ENCODE results near the gene CDCA5. TPM values are rescaled to one million over a fixed set of nuclear protein-coding genes. Genes with fewer than 3 reads are reported as not detected.

Gene CDCA5
- total and polyA plus RNA-seq, 2 of the 4 experiments (the other 2 are of a cell fraction): 9.1 to 14.0 TPM

DNA sequence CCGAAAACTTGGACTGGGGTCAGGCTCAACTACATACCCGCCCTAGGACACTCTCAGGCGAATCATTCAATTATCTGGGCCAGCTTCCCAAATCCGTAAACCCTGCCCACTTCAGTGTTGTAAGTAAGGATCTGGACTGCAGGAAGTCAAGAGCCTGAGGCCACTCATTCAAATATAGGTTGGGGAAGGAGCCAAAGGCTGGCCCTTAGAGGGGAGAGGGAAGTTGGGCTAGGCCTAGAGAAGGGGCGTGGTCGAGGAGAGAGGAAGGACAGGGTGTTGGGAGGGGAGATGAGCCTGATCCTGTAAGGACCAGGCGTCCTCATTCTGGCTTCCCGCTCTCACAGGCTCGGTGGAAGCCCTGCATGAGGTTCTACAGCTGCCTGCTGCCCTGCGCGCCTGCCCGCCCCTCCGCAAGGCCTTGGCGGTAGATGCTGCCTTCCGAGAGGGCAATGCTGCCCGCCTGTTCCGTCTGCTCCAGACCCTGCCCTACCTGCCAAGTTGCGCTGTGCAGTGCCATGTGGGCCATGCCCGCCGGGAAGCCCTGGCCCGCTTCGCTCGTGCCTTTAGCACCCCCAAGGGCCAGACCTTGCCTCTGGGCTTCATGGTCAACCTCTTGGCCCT, 39.8 kb downstream of the CDCA5 start:
- Histone ChIP-seq H3K79me1 (ENCODE audit: low read depth in 1 of 2, low read length in 2 of 2) (peaks cover 17 to 37% of the 10 kb centered on the region in 2 experiments), H4K5ac (ENCODE audit: low read depth, low read length) (no peak overlapping the region), H3K18ac (ENCODE audit: low read depth, low read length) (no peak overlapping the region), H3K4ac (ENCODE audit: low read depth, low read length) (no peak overlapping the region), H4K91ac (ENCODE audit: insufficient read depth, low read depth, low read length) (no peak overlapping the region), H2BK15ac (ENCODE audit: low read depth, low read length) (no peak overlapping the region), H3K27ac (ENCODE audit: insufficient read depth, low read length) (no peak overlapping the region), H2BK5ac (ENCODE audit: low read depth, low read length, poor library complexity, severe bottlenecking) (no peak overlapping the region), H3K4me2 (ENCODE audit: low read depth, low read length) (no peak overlapping the region), H3K4me3 (ENCODE audit: insufficient read depth, low read depth, low read length) (no peak overlapping the region), H3K9me1 (ENCODE audit: insufficient read depth, low read length) (peaks cover 13% of the 10 kb centered on the region; the same call in 1 of the 2 replicates), H3K14ac (replicated peaks; ENCODE audit: low read depth, low read length) (no peak overlapping the region), H3K27me3 (ENCODE audit: control insufficient read depth, insufficient read depth, low read length) (no peaks in the 10 kb centered on the region), H2BK20ac (ENCODE audit: low read depth, low read length) (no peak overlapping the region), H3K9ac (ENCODE audit: low read depth, low read length) (no peak overlapping the region), H3K56ac (ENCODE audit: extremely low read depth, insufficient read depth, low read length) (no peak overlapping the region), H2BK120ac (ENCODE audit: low read depth, low read length) (no peak overlapping the region), H3K9me3 (ENCODE audit: control insufficient read depth, insufficient read depth, low read length) (no peaks in the 10 kb centered on the region), H4K20me1 (ENCODE audit: insufficient read depth, low read length) (peaks cover 5% of the 10 kb centered on the region; the same call in 1 of the 2 replicates), H4K8ac (ENCODE audit: low read depth in 2 of 2, low read length in 2 of 2) (no peak overlapping the region), H2AFZ (replicated peaks; ENCODE audit: low read length, poor library complexity) (no peak overlapping the region), H3K36me3 (ENCODE audit: control insufficient read depth, insufficient read depth, low read length) (peaks cover 13% of the 10 kb centered on the region), H2AK9ac (replicated peaks; ENCODE audit: low read depth, low read length, poor library complexity) (no peak overlapping the region), H2AK5ac (ENCODE audit: low read depth, low read length) (no peak overlapping the region), H3K4me1 (ENCODE audit: control insufficient read depth, insufficient read depth, low read length) (no peaks in the 10 kb centered on the region), H3K23ac (ENCODE audit: low read depth, low read length) (no peak overlapping the region)
- intact Hi-C loops (cut with micrococcal nuclease): no loop called here
- ATAC-seq (ENCODE audit: low read depth): no peak
- ChIA-PET CTCF (interaction anchor here (1.1 kb wide), 1 partner anchor 14 kb away, joined by 3 read pairs; no protein-coding TSS in a partner anchor), POLR2A (ENCODE audit: unreplicated experiment) (no interaction called here)
- DNase-seq: peak; percentile 43
- 94% methylated on average over 14 of the region's 23 CpGs; no CpG with 5 or more reads in 1 of the 2 experiments for WGBS, 2 experiments (ENCODE audit: extremely low coverage in 2 of 2, insufficient read length in 1 of 2)
- no peak for TF ChIP-seq MAFK (IDR thresholded peaks at IDR 0.05; ENCODE audit: low read depth, low read length)
- TF ChIP-seq, protein P1, sequence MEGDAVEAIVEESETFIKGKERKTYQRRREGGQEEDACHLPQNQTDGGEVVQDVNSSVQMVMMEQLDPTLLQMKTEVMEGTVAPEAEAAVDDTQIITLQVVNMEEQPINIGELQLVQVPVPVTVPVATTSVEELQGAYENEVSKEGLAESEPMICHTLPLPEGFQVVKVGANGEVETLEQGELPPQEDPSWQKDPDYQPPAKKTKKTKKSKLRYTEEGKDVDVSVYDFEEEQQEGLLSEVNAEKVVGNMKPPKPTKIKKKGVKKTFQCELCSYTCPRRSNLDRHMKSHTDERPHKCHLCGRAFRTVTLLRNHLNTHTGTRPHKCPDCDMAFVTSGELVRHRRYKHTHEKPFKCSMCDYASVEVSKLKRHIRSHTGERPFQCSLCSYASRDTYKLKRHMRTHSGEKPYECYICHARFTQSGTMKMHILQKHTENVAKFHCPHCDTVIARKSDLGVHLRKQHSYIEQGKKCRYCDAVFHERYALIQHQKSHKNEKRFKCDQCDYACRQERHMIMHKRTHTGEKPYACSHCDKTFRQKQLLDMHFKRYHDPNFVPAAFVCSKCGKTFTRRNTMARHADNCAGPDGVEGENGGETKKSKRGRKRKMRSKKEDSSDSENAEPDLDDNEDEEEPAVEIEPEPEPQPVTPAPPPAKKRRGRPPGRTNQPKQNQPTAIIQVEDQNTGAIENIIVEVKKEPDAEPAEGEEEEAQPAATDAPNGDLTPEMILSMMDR (conservative IDR thresholded peaks at IDR 0.05; ENCODE audit: low read depth, low read length): no peak
- TF ChIP-seq CHD1 (IDR thresholded peaks at IDR 0.05; ENCODE audit: low read depth, low read length): no peak
- no peak for TF ChIP-seq BHLHE40 (IDR thresholded peaks at IDR 0.05; ENCODE audit: low read depth, low read length)
- TF ChIP-seq NFE2L2 (IDR thresholded peaks at IDR 0.05; ENCODE audit: low read depth, low read length): no peak
- no peak for TF ChIP-seq FOS (IDR thresholded peaks at IDR 0.05; ENCODE audit: low read depth, low read length)
- TF ChIP-seq, protein P2, sequence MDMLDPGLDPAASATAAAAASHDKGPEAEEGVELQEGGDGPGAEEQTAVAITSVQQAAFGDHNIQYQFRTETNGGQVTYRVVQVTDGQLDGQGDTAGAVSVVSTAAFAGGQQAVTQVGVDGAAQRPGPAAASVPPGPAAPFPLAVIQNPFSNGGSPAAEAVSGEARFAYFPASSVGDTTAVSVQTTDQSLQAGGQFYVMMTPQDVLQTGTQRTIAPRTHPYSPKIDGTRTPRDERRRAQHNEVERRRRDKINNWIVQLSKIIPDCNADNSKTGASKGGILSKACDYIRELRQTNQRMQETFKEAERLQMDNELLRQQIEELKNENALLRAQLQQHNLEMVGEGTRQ (IDR thresholded peaks at IDR 0.05; ENCODE audit: low read depth, low read length): no peak
- no peak for TF ChIP-seq POLR2A (IDR thresholded peaks at IDR 0.05; ENCODE audit: low read depth, low read length)
- TF ChIP-seq, protein P3, sequence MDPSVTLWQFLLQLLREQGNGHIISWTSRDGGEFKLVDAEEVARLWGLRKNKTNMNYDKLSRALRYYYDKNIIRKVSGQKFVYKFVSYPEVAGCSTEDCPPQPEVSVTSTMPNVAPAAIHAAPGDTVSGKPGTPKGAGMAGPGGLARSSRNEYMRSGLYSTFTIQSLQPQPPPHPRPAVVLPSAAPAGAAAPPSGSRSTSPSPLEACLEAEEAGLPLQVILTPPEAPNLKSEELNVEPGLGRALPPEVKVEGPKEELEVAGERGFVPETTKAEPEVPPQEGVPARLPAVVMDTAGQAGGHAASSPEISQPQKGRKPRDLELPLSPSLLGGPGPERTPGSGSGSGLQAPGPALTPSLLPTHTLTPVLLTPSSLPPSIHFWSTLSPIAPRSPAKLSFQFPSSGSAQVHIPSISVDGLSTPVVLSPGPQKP (IDR thresholded peaks at IDR 0.05; ENCODE audit: borderline replicate concordance, low read depth, low read length): no peak
- no peak for TF ChIP-seq CEBPB (IDR thresholded peaks at IDR 0.05; ENCODE audit: low read depth, low read length)
- no peak for TF ChIP-seq MXI1 (IDR thresholded peaks at IDR 0.05; ENCODE audit: borderline replicate concordance, low read depth, low read length)
- TF ChIP-seq MAZ (IDR thresholded peaks at IDR 0.05; ENCODE audit: borderline replicate concordance, low read depth, low read length): no peak
- in situ Hi-C loops (cut with MboI; ENCODE audit: low sequenced_read_pairs): no loop called here
- dilution Hi-C loops (cut with HindIII; ENCODE audit: low sequenced_read_pairs, unreplicated experiment): no loop called here
- BruUV-seq (replicated peaks): no TSS peak
